KMS-11 (cell line): ENCODE measurements around the gene GSE1.

Experiments used
- H2AFZ ChIP-seq: fragments of 200-600 bp; sonication (generic); 2 replicates; pipeline ENCODE4 v1.6.1; 2016; ENCODE audit warnings: antibody characterized with exemption, mixed run types, low read depth
- H3K27ac ChIP-seq: fragments of 200-600 bp; sonication (generic); 2 replicates; pipeline ENCODE4 v1.6.1; 2016; ENCODE audit warnings: mild to moderate bottlenecking, mixed run types
- H3K27me3 ChIP-seq: fragments of 200-600 bp; sonication (generic); 2 replicates; pipeline ENCODE4 v1.6.1; 2017; ENCODE audit warnings: mild to moderate bottlenecking, low read depth, mixed run types, moderate library complexity; ENCODE audit not compliant: insufficient read depth
- H3K36me3 ChIP-seq: fragments of 200-600 bp; sonication (generic); 2 replicates; pipeline ENCODE4 v1.6.1; 2017; ENCODE audit warnings: mild to moderate bottlenecking, mixed run types; ENCODE audit not compliant: insufficient read depth
- H3K4me1 ChIP-seq: fragments of 200-600 bp; sonication (generic); 2 replicates; pipeline ENCODE4 v1.6.1; 2016; ENCODE audit warnings: mild to moderate bottlenecking, low read depth, mixed run types; ENCODE audit not compliant: poor library complexity, severe bottlenecking
- H3K4me2 ChIP-seq: fragments of 200-600 bp; sonication (generic); 2 replicates; pipeline ENCODE4 v1.7.0; 2016; ENCODE audit warnings: mild to moderate bottlenecking, mixed run types
- H3K4me3 ChIP-seq: fragments of 200-600 bp; sonication (generic); IDR thresholded peaks from 2 replicates; pipeline ENCODE4 v1.6.1; 2017; ENCODE audit warnings: low read depth, low read length, mixed read lengths; ENCODE audit not compliant: insufficient read depth
- H3K79me2 ChIP-seq: fragments of 200-600 bp; sonication (generic); 2 replicates; pipeline ENCODE4 v1.6.1; 2016; ENCODE audit warnings: low read depth, mixed run types; ENCODE audit not compliant: insufficient read depth
- H3K9ac ChIP-seq: fragments of 200-600 bp; sonication (generic); 2 replicates; pipeline ENCODE4 v1.6.1; 2016; ENCODE audit warnings: mild to moderate bottlenecking, mixed run types
- H4K20me1 ChIP-seq: fragments of 200-600 bp; sonication (generic); 2 replicates; pipeline ENCODE4 v1.6.1; 2016; ENCODE audit warnings: mild to moderate bottlenecking, mixed run types; ENCODE audit not compliant: insufficient read depth
- TF ChIP-seq, protein P1 (sequence below): fragments of 200-600 bp; sonication (generic); conservative IDR thresholded peaks from 2 replicates; pipeline ENCODE4 v1.6.1; 2017; ENCODE audit warnings: low read depth, mild to moderate bottlenecking, antibody characterized with exemption, low read length, moderate library complexity, mixed read lengths

The GSE1 gene

DNA sequence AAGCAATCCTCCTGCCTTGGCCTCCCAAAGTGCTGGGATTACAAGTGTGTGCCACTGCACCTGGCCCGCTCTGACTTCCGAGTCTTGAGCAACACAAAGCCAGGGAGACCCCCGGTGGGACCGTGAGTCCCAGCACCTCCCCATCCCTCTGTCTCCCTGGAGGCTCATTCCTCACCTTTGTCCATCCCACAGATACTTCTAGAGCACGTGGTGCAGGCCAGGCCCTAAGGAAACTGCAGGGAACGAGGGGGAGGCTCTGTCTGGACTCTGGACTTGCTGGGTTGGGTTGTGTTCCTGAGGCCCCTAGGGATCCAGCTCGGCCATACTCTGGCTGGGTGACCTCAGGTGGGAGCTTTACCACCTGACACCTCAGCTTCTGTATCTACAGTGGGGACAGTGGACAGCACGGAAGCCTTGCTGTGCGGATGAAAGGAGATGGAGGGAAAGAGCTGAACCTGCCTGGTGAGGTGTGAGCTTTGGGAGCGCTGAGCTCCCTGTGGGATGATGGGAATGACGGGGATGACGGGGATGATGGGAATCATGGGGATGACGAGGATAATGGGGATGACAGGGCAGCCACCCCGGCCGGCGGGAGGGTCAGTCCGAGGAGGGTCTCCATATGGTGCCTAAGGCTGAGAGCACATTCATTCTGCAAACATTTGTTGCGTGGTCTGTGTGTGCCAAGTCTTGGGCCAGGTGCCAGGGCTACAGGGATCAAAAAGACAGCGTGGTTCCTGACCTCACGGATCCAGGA is 111.2 kb downstream of the GSE1 start:
- Histone ChIP-seq H3K9ac (no peak overlapping the region), H2AFZ (no peak overlapping the region), H3K36me3 (no peaks in the 10 kb centered on the region), H3K4me2 (no peak overlapping the region), H4K20me1 (no peaks in the 10 kb centered on the region), H3K4me3 (no peak overlapping the region), H3K4me1 (no peaks in the 10 kb centered on the region), H3K27ac (no peak overlapping the region), H3K27me3 (peaks cover 96% of the 10 kb centered on the region), H3K79me2 (no peaks in the 10 kb centered on the region)
- TF ChIP-seq, protein P1, sequence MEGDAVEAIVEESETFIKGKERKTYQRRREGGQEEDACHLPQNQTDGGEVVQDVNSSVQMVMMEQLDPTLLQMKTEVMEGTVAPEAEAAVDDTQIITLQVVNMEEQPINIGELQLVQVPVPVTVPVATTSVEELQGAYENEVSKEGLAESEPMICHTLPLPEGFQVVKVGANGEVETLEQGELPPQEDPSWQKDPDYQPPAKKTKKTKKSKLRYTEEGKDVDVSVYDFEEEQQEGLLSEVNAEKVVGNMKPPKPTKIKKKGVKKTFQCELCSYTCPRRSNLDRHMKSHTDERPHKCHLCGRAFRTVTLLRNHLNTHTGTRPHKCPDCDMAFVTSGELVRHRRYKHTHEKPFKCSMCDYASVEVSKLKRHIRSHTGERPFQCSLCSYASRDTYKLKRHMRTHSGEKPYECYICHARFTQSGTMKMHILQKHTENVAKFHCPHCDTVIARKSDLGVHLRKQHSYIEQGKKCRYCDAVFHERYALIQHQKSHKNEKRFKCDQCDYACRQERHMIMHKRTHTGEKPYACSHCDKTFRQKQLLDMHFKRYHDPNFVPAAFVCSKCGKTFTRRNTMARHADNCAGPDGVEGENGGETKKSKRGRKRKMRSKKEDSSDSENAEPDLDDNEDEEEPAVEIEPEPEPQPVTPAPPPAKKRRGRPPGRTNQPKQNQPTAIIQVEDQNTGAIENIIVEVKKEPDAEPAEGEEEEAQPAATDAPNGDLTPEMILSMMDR = no peak

DNA sequence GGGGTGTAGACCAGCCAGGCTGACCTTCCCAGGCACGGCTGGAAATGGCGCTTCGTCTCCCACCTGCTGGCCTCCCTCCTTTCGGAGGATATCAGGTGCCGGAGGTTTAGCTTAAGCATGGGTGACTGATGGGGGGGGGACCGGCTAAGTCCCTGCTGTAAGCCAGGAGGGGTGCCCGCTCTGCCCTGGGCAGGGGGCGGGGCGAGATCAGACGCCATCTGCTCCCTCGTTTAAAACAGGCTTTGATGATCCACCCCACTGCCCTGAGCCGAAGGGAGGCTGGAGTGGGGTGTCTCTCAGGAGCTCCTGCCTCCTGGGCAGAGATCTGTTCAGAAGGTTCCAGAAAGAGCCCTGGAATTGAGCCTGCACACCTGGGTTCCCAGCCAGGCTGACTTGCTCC is 111.8 kb downstream of the GSE1 start:
- no peak overlapping the region for H3K9ac ChIP-seq
- H3K36me3 ChIP-seq = no peaks in the 10 kb centered on the region
- no peak overlapping the region for H3K4me3 ChIP-seq
- H3K4me2 ChIP-seq = no peak overlapping the region
- no peaks in the 10 kb centered on the region for H3K79me2 ChIP-seq
- no peaks in the 10 kb centered on the region for H3K4me1 ChIP-seq
- H3K27me3 ChIP-seq = peaks cover 96% of the 10 kb centered on the region
- no peak overlapping the region for H2AFZ ChIP-seq
- TF ChIP-seq, protein P1 = no peak
- no peak overlapping the region for H3K27ac ChIP-seq
- no peaks in the 10 kb centered on the region for H4K20me1 ChIP-seq
